Stimulated activated CD4-positive, alpha-beta T cell treated with anti-CD3 and anti-CD28 coated beads, Interleukin-15, amount 100 ng/mL, for 1 hour (primary cell): Measurements from ENCODE around the gene L3MBTL1.

Experiments
- DNase-seq, 2 donors: peaks; one replicate each; pipeline ENCODE4 v3.0.0-alpha.2; 2020; ENCODE audit warnings: low read depth in 1 of 2, low spot score in 1 of 2

Gene L3MBTL1

GRCh38 chr20:43534791-43535350 lies 27.4 kb downstream of the L3MBTL1 start:
- DNase-seq = no peak

DNA sequence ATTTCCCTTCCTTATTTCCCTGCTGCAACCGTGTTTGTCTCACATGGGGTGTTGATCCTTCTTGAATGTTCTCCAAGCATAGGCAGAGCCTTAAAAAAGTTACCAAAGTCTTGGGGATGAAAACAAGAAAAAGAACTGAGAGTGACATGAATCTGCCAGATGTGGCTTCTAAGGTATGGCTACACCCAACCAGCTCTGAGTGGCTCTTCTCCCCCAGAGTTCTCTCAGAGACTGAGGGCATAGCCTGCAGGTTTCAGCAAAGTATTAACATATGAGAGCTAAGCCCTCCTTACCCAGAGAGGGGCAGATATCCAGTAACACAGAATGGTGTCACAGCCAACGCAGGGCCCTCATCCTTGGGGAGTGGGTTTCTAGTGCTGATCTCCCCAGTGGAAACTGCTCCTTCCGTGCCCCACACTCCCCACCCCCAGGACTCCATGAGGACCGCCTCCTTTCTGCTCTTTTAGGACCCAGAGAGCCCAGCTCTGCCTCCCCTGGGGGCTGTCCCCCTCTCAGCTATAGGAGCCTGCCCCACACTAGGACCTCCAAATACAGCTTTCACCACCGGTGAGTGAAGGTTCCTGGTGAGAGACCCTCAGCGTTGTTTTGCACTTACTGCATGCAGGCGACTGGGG lies 28.0 kb downstream of the L3MBTL1 start:
- DNase-seq = no peak

DNA sequence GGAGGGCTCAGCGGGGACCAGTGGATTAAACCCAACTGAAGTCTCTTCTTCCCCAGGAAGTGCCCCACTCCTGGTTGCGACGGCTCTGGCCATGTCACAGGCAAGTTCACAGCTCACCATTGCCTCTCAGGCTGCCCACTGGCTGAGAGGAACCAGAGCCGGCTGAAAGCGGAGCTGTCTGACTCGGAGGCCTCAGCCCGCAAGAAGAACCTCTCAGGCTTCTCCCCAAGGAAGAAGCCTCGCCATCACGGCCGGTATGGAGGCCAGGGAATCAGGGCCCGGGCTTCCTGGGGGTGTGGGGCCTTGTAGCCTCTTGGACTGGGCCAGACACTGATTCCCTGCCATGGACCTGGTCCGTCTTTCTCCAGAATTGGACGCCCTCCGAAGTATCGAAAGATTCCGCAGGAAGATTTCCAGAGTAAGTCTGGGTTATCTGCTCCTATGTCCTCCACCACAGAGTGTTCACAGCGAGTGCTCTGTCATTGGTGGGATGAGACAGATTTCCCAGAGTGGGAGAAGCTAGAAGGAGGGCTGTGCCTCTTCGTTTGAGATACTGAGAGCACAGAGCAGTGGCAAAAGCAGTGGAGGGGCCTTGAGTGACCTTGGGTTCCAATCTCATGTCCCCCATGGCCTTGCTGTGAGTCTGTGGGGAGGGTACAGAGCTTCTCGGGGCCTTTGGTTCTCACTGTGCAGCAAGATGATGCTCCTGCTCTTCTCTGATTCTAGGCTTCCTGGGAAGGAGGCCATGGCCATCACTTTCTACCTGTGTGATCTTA lies 28.7 kb downstream of the L3MBTL1 start:
- no peak for DNase-seq

GRCh38 chr20:43536817-43537440 lies 29.4 kb downstream of the L3MBTL1 start:
- DNase-seq = no peak

DNA sequence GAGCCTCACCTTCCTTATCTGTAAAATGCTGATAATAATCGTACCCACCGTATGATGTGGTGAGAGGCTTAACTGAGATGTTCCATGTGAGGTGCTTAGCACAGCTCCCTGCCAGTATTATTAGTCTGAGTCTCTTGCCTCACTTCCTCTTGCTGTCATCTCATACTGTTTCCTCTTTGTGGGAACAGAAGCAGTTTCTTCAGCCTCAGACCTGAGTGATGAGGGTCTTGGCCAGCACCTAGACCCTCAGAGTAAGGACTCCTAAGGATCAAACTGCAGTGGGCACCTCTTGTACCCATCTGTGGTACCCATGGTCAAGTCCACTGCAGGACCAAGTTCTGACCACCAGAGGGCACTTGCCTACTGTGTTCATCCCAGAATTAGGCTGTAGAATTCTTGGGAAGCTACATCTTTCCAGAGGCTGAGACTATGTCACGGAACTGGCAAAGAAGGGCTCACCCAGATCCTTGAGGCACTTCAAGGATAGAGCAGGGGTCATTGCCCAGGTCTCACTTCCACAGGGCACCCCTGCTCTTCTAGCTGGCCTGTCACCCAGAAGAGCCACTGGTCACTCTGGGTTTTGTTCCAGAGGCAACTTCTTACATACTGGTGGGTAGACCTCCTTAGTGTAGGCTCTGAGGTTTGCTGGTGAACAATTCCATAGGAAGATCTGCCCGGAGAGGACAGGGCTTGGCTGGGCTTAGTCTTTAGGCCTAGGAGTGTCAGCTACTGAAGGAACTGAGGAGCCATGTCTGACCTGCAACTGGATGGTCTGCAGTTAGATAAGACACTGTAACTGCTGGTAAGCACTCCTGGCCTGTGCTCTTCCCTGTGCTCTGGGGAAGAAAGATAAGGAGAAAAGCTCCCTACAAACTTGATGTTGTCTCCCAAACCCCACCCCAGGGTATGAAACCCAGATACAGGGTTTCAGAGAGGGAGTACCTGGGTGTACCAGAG lies 30.7 kb downstream of the L3MBTL1 start:
- peak in 1 of 2 donors; percentile 29 for DNase-seq

DNA sequence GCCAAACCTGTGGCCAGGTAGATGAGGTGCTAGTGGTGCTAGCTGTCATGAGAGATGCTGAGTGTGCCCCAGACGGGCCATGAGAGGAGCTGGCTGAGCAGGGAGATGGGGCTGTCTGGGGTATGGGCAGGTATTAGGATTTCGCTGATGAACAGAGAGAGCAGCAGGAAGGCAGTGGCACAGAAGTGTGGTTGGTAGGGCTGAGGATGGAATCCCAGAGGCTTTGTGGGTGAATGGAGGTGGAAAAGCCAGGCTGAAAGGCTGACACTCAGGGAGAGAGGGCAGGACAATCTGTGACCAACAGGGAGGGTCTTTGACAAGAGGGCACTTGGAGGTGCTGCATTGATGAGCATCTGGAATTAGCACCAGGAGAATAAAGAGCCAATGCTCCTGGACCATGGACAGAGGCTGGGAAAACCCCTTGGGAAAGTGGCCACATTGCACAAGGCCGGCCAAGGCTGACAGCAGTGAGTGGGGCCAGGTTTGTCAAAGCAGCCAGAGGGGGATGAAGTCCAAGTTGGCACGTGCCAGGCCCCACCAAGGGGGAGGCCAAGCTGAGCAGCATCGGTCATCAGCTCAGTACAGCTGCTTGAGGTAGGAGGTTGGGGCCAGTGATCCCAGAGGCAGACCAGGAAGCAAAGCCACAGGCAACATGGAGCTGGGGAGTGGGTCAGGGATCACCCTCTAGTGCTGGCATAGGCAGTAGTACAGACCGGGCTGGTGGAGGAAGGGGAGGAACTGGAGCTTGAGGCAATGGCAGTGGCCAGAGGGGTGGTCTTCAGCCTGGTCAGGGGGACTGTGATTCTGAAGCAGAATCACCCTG lies 31.6 kb downstream of the L3MBTL1 start:
- DNase-seq = no peak

DNA sequence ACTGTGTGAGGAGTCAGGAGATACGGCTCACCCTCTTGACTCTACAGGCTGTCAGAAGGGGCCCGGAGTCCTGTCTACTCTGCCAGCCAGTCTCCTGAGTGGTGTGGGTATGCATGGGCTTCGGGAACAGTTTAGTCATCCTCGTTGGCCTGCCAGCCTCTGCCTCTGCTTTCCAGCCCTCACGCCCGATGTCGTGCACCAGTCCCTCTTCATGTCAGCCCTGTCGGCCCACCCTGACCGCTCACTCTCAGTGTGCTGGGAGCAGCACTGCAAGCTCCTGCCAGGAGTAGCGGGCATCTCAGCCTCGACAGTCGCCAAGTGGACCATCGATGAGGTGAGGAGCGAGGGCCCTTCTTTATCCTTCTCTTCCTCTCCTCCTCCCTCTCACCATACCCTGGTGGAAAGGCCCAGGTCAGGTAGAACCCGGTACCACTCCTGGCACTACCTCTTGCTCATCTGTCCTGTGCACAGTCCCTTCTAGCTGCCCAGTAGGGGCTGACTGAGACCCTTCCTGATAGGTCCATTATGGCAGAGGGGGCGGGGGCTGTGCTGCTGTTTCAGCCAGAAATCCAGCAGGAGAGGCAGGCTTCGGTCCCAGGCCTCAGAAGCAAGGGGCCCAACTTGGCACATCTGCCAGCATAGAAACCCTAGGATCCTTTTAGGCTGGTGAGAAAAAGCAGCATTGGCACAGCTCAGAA lies 32.6 kb downstream of the L3MBTL1 start:
- no peak for DNase-seq

DNA sequence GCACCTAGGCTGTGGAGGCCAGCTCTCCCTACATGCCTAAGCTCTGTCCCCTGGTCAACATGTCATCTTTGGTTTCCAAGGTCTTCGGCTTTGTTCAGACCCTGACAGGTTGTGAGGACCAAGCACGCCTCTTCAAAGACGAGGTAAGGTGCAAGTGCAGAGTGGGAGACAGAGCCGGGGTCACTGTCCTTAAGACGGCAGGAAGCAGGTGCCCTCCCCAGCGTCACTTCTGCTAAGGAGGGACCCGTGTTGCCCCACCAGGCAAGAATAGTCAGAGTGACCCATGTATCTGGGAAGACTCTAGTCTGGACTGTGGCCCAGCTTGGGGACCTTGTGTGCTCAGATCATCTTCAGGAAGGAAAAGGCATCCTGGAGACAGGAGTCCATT lies 33.2 kb downstream of the L3MBTL1 start:
- DNase-seq = no peak

- DNase-seq = no peak
Measured at GRCh38 chr20:43541214-43541613, 33.7 kb downstream of the L3MBTL1 start.

DNA sequence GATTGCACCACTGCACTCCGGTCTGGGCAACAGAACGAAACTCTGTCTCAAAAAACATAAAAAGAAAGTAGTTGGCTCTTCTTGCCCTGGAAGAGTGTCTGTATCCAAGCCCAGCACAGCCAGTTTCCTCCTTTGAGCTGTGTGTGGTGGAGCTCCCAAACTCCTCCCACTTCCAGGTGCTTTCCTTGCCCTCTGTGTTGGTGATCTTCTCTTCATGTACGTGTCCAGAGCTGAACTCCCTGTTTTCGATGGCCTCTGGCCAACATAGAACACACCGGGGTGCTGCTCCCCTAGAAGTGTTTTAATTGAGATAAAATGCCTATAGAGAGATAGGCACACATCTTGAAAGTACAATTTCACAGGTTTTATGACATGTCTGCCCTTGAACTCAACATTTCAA lies 34.7 kb downstream of the L3MBTL1 start:
- no peak for DNase-seq

DNA sequence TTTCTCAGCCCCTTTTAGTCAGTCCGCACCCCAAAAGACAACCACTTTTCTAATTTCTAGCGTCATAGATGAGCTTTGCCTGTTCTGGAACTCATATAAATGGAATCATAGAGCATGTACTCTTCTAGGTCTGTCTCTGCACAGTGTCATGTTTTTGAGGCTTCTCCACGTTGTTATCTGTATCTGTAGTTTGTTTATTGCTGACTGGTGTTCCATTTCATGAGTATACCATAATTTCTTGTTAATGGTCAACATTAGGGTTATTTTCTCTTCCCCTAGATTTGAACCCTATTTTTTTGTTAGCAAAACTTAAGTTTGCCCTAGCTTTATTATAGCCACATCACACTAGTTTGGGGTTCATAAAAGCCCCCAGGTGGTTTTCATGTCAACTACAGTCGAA lies 35.2 kb downstream of the L3MBTL1 start:
- no peak for DNase-seq

- DNase-seq = no peak
Measured at GRCh38 chr20:43543138-43543537, 35.6 kb downstream of the L3MBTL1 start.

DNA sequence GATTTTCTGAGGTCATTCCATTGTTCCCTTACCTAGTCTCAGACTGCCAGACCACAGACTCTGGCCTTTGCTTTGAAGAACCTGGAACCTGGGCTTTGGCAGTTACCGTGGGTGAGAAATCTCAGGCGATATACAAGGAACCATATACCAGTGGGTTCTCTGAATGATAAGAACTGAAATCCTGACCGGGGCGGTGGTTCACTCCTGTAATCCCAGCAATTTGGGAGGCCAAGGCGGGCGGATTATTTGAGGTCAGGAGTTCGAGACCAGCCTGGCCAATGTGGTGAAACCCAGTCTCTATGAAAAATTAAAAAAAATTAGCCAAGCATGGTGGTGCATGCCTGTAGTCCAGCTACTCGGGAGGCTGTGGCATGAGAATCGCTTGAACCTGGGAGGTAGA lies 37.0 kb downstream of the L3MBTL1 start:
- DNase-seq = no peak

DNA sequence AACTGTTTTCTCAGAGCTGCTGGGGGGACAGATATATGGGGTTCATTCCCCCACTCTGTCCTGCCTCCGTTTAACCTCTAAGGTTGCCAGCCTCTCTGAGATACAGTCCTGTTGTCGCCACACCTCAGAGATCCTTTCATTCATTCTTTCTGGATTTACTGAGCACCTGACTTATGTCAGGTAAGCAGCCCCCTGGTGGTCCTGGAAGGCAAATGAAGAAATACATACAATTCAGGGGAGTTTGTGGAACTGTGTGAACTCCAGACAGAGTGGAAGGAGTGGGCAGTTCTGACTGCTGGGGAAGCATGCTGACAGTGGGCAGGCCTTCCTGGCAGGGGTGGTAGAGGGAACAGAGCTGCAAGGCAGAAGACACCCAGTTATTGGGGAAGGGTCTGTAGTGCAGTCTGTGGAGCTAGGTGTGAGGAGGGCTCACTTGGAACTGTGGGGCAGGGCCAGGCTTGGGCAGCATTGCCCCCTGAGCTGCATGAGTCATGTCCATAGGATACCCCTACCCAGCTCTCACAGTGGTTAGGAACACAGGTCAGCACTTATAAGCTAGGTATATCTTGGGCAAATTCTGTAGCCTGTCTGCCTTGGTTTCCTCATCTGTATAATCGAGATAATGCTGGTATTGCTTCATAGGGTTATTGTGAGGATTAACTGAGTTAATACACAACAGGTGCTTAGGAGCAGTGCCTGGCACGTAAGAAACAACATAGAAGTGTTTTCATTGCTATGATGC lies 38.5 kb downstream of the L3MBTL1 start:
- no peak for DNase-seq

GRCh38 chr20:43548273-43548880 lies 40.9 kb downstream of the L3MBTL1 start:
- no peak for DNase-seq

- no peak for DNase-seq
Measured at GRCh38 chr20:43549416-43550065, 42.0 kb downstream of the L3MBTL1 start.

GRCh38 chr20:43550456-43550855 lies 43.0 kb downstream of the L3MBTL1 start:
- no peak for DNase-seq

GRCh38 chr20:43554369-43554768 lies 46.9 kb downstream of the L3MBTL1 start:
- DNase-seq = no peak
